GM12878 (cell line): Measurements from ENCODE around the gene PPP1R2B. TPM values are rescaled to one million over a fixed set of nuclear protein-coding genes. Genes with fewer than 3 reads are reported as not detected.

Source experiments
- BCLAF1 ChIP-seq: fragments of 450-650 bp; IDR thresholded peaks from 2 replicates; pipeline ENCODE4 v1.6.1; 2017; ENCODE audit warnings: antibody characterized with exemption, mild to moderate bottlenecking, moderate library complexity
- IKZF1 ChIP-seq: fragments of 450-650 bp; conservative IDR thresholded peaks from 2 replicates; pipeline ENCODE4 v1.6.1; 2017; ENCODE audit warnings: antibody characterized with exemption, mild to moderate bottlenecking
- IRF3 ChIP-seq: fragments of 450-650 bp; IDR thresholded peaks from 2 replicates; pipeline ENCODE4 v1.6.1; 2014; ENCODE audit warnings: mild to moderate bottlenecking
- JUND ChIP-seq: IDR thresholded peaks from 2 replicates; pipeline ENCODE4 v1.6.1; 2012; ENCODE audit warnings: low read depth, mild to moderate bottlenecking, low read length, improper control_type of control experiment, moderate library complexity
- MEF2B ChIP-seq: fragments of 450-650 bp; IDR thresholded peaks from 2 replicates; pipeline ENCODE4 v1.6.1; 2018; ENCODE audit warnings: mild to moderate bottlenecking, moderate library complexity; ENCODE audit not compliant: partially characterized antibody, poor library complexity, severe bottlenecking
- POLR2A ChIP-seq: IDR thresholded peaks from 2 replicates; pipeline ENCODE4 v1.6.1; 2011; ENCODE audit warnings: low read depth, mild to moderate bottlenecking, low read length
- SIX5 ChIP-seq: IDR thresholded peaks from 2 replicates; pipeline ENCODE4 v1.6.1; 2011; ENCODE audit warnings: mild to moderate bottlenecking, low read depth, low read length, moderate library complexity; ENCODE audit not compliant: severe bottlenecking
- SUPT20H ChIP-seq: IDR thresholded peaks from 2 replicates; pipeline ENCODE4 v1.6.1; 2011; ENCODE audit warnings: low read depth, mild to moderate bottlenecking, low read length, moderate library complexity, borderline replicate concordance; ENCODE audit not compliant: control insufficient read depth
- polyA plus RNA-seq, 11 experiments: library from polyadenylated mRNA; depleted of rRNA in 4 of 11; unstranded in 6 of 11; stranded (reverse) in 5 of 11; fragments of >200 nt; fragmentation: Nextera tagmentation in 4 of 11; fragmentation: Illumina TruSeq in 1 of 11; extraction: Ambion mirVana in 4 of 11; extraction: Trizol in 1 of 11; gene quantifications; 1 replicate in 1 of 11; 2 replicates in 10 of 11; pipeline versions ENCODE4 v1.2.1 to v1.2.3, GENCODE V29; 2011 to 2016; ENCODE audit warnings: inconsistent platforms in 2 of 11, missing spikeins in 2 of 11, low read depth in 1 of 11
- total RNA-seq, 4 experiments: library from RNA; depleted of rRNA in 3 of 4; stranded (reverse); fragments of >200 nt in 3 of 4; fragmentation: Illumina TruSeq in 1 of 4; extraction: Trizol in 1 of 4; gene quantifications; 2 replicates each; pipeline versions ENCODE4 v1.2.1 to v1.2.3, GENCODE V29; 2013 to 2021
- TF ChIP-seq, protein P1 (sequence below): fragments of 450-650 bp; IDR thresholded peaks from 2 replicates; pipeline ENCODE4 v1.6.1; 2017; ENCODE audit warnings: low read depth, mild to moderate bottlenecking, moderate library complexity
- TF ChIP-seq, protein P2 (sequence below): fragments of 450-650 bp; IDR thresholded peaks from 2 replicates; pipeline ENCODE4 v1.6.1; 2016; ENCODE audit warnings: mild to moderate bottlenecking, moderate library complexity, borderline replicate concordance

PPP1R2B gene
- total and polyA plus RNA-seq, 10 of the 15 experiments (the other 5 are each of a cell fraction or from before 2014, with no cell fraction given): 0.02 to 0.13 (median 0.08) TPM; not detected in 5

DNA sequence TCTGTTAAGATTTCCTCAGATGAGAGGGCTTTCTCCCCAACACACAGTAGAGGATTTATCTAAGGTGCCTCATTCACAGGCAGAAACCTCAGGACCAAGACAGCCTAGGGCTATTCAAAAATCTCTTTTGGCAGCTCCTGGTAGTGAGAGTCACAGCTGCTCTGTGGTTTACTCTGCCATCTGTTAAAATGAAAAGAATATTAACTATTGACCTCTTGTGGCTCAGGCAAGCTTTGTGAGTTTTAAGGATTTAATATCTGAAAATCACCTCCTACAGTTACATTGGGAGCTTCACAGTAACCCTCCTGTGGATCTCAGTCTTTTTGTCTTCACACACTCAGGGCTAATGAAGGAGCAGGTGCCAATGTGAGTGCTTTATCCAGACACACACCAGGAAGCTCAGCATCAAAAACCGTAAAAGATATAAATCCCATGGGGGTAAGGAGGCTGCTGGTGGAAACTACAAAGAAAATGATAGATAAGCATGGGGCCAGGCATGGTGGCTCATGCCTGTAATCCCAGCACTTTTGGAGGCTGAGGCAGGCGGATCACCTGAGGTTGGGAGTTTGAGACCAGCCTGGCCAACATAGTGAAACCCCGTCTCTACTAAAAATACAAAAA, 29.7 kb downstream of the PPP1R2B start (continued):
- TF ChIP-seq IRF3: no peak
- TF ChIP-seq MEF2B: peak; percentile 58
- TF ChIP-seq, protein P1, sequence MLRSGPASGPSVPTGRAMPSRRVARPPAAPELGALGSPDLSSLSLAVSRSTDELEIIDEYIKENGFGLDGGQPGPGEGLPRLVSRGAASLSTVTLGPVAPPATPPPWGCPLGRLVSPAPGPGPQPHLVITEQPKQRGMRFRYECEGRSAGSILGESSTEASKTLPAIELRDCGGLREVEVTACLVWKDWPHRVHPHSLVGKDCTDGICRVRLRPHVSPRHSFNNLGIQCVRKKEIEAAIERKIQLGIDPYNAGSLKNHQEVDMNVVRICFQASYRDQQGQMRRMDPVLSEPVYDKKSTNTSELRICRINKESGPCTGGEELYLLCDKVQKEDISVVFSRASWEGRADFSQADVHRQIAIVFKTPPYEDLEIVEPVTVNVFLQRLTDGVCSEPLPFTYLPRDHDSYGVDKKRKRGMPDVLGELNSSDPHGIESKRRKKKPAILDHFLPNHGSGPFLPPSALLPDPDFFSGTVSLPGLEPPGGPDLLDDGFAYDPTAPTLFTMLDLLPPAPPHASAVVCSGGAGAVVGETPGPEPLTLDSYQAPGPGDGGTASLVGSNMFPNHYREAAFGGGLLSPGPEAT: no peak
- no peak for TF ChIP-seq POLR2A
- no peak for TF ChIP-seq JUND
- TF ChIP-seq, protein P2, sequence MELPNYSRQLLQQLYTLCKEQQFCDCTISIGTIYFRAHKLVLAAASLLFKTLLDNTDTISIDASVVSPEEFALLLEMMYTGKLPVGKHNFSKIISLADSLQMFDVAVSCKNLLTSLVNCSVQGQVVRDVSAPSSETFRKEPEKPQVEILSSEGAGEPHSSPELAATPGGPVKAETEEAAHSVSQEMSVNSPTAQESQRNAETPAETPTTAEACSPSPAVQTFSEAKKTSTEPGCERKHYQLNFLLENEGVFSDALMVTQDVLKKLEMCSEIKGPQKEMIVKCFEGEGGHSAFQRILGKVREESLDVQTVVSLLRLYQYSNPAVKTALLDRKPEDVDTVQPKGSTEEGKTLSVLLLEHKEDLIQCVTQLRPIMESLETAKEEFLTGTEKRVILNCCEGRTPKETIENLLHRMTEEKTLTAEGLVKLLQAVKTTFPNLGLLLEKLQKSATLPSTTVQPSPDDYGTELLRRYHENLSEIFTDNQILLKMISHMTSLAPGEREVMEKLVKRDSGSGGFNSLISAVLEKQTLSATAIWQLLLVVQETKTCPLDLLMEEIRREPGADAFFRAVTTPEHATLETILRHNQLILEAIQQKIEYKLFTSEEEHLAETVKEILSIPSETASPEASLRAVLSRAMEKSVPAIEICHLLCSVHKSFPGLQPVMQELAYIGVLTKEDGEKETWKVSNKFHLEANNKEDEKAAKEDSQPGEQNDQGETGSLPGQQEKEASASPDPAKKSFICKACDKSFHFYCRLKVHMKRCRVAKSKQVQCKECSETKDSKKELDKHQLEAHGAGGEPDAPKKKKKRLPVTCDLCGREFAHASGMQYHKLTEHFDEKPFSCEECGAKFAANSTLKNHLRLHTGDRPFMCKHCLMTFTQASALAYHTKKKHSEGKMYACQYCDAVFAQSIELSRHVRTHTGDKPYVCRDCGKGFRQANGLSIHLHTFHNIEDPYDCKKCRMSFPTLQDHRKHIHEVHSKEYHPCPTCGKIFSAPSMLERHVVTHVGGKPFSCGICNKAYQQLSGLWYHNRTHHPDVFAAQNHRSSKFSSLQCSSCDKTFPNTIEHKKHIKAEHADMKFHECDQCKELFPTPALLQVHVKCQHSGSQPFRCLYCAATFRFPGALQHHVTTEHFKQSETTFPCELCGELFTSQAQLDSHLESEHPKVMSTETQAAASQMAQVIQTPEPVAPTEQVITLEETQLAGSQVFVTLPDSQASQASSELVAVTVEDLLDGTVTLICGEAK: no peak
- TF ChIP-seq SUPT20H: no peak
- TF ChIP-seq BCLAF1: no peak
- peak; percentile 36; the same call in 1 of the 2 replicates for TF ChIP-seq IKZF1
- TF ChIP-seq SIX5: no peak
